HL-60 (cell line): Measurements from ENCODE around the gene LPIN1.

Experiments
- DNase-seq, 2 experiments: peaks; one replicate each; pipeline ENCODE4 v3.0.0-alpha.2; 2010 to 2020; ENCODE audit warnings: low read depth in 1 of 2, low spot score in 1 of 2
- H3K27ac ChIP-seq: fragments of 250-450 bp; sonication (Bioruptor Pico); replicated peaks from 2 replicates; pipeline ENCODE4 v1.5.1; 2020; ENCODE audit warnings: mild to moderate bottlenecking, moderate library complexity
- H3K27me3 ChIP-seq: fragments of 250-450 bp; sonication (Bioruptor Pico); 2 replicates; pipeline ENCODE4 v1.5.1; 2021; ENCODE audit warnings: mild to moderate bottlenecking, moderate library complexity; ENCODE audit not compliant: insufficient read depth, poor library complexity, severe bottlenecking
- H3K4me3 ChIP-seq: replicated peaks from 2 replicates; pipeline ENCODE4 v1.5.1; 2011; ENCODE audit warnings: mild to moderate bottlenecking, control low read depth, low read length; ENCODE audit not compliant: insufficient read depth
- GABPA ChIP-seq: IDR thresholded peaks from 2 replicates; pipeline ENCODE4 v1.6.1; 2012; ENCODE audit warnings: low read depth
- POLR2AphosphoS5 ChIP-seq: IDR thresholded peaks from 2 replicates; pipeline ENCODE4 v1.6.1; 2012; ENCODE audit warnings: low read depth
- SPI1 ChIP-seq: IDR thresholded peaks from 2 replicates; pipeline ENCODE4 v1.6.1; 2012; ENCODE audit warnings: low read depth, mild to moderate bottlenecking, borderline replicate concordance
- TF ChIP-seq, protein P1 (sequence below): IDR thresholded peaks from 2 replicates; pipeline ENCODE4 v1.6.1; 2012; ENCODE audit warnings: low read depth; ENCODE audit not compliant: insufficient replicate concordance
- TF ChIP-seq, protein P2 (sequence below): IDR thresholded peaks from one replicate; pipeline ENCODE4 v1.5.1; 2011; ENCODE audit warnings: low read length, control low read depth, inconsistent platforms; ENCODE audit not compliant: insufficient read depth

Gene LPIN1

DNA sequence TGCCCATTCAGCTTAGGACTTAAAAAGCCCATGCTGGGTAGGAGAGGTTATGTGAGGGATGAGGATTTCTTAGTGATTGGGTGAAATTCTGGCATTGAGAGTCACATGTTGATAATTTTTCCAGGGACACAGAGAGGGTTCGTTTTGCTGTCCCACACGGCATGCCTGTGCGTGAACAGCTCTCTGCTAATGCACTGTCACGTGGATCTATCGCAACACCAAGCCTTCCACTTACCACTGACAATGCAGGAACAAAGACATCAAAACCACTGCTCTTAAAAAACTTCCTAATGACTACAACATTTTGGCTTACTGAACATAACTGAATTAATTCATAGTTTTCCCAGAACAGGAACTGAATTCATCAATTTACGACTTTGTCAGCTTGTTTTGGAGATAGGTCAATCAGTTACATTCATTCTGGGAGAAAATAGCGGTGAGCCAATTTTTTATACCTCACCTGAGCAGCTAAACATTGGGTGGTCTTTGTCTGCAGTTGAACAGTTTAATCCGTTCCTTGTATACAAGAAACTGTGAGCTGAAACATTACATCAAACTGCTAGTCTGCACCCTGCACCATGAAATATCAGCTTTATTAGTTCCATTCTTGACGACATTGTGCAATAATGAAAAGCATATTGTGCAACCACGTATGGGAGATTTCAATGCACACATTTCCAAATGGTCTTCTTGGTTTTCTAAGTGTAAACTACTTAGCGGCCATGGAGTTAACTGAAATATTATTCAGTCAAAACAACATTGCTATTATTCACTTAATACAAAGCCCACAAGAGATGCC, 127.1 kb downstream of the LPIN1 start:
- peak overlapping the region; percentile 14 for H3K27ac ChIP-seq
- DNase-seq: peak; percentile 69 to 74
- H3K27me3 ChIP-seq: no peaks in the 10 kb centered on the region
- TF ChIP-seq, protein P1, sequence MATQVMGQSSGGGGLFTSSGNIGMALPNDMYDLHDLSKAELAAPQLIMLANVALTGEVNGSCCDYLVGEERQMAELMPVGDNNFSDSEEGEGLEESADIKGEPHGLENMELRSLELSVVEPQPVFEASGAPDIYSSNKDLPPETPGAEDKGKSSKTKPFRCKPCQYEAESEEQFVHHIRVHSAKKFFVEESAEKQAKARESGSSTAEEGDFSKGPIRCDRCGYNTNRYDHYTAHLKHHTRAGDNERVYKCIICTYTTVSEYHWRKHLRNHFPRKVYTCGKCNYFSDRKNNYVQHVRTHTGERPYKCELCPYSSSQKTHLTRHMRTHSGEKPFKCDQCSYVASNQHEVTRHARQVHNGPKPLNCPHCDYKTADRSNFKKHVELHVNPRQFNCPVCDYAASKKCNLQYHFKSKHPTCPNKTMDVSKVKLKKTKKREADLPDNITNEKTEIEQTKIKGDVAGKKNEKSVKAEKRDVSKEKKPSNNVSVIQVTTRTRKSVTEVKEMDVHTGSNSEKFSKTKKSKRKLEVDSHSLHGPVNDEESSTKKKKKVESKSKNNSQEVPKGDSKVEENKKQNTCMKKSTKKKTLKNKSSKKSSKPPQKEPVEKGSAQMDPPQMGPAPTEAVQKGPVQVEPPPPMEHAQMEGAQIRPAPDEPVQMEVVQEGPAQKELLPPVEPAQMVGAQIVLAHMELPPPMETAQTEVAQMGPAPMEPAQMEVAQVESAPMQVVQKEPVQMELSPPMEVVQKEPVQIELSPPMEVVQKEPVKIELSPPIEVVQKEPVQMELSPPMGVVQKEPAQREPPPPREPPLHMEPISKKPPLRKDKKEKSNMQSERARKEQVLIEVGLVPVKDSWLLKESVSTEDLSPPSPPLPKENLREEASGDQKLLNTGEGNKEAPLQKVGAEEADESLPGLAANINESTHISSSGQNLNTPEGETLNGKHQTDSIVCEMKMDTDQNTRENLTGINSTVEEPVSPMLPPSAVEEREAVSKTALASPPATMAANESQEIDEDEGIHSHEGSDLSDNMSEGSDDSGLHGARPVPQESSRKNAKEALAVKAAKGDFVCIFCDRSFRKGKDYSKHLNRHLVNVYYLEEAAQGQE: no peak
- TF ChIP-seq SPI1 (no peak), GABPA (no peak), POLR2AphosphoS5 (no peak)
- TF ChIP-seq, protein P2, sequence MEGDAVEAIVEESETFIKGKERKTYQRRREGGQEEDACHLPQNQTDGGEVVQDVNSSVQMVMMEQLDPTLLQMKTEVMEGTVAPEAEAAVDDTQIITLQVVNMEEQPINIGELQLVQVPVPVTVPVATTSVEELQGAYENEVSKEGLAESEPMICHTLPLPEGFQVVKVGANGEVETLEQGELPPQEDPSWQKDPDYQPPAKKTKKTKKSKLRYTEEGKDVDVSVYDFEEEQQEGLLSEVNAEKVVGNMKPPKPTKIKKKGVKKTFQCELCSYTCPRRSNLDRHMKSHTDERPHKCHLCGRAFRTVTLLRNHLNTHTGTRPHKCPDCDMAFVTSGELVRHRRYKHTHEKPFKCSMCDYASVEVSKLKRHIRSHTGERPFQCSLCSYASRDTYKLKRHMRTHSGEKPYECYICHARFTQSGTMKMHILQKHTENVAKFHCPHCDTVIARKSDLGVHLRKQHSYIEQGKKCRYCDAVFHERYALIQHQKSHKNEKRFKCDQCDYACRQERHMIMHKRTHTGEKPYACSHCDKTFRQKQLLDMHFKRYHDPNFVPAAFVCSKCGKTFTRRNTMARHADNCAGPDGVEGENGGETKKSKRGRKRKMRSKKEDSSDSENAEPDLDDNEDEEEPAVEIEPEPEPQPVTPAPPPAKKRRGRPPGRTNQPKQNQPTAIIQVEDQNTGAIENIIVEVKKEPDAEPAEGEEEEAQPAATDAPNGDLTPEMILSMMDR: no peak
- no peak overlapping the region for H3K4me3 ChIP-seq

DNA sequence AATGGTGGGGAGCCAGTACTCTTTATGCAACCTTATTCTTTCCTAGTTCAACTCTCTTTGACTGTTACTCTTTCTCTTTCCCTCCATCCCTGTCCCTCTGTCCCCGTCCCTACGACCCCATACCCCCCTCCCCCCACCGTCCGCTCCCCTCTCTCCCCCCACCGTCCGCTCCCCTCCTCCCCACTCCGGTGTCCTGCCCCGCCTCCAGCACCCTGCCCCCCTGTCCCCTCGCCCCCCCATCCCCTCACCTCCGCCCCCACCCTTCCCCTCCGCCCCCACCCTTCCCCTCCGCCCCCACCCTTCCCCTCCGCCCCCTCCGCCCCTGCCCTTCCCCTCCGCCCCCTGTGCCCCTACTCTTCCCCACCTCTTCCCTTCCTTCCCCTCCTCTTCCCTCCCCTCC, 128.4 kb downstream of the LPIN1 start:
- Histone ChIP-seq H3K4me3 (no peak overlapping the region), H3K27me3 (no peaks in the 10 kb centered on the region), H3K27ac (no peak overlapping the region)
- TF ChIP-seq POLR2AphosphoS5: no peak
- TF ChIP-seq, protein P1: no peak
- TF ChIP-seq, protein P2: no peak
- TF ChIP-seq SPI1: no peak
- TF ChIP-seq GABPA: no peak
- DNase-seq: no peak

DNA sequence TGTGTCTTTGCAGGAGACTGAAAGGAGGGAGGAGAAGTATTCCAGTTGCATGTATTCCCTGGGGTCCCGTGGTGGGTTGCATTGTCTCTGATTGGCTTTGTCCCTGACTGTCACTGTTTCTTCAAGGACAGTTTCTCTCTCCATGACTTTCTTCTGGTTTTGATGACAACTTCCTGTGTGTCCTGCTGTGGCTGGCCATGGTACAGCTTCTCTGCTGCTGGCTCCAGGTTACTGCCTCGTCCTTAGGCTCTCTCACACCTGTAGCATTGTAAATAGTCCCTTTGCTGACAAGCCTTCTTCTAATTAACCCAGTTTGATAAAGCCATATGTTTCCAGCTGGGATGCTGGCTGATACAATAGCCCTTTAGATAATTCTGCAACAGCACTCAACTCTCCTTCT, 129.0 kb downstream of the LPIN1 start:
- TF ChIP-seq, protein P2: no peak
- TF ChIP-seq, protein P1: no peak
- TF ChIP-seq GABPA (no peak), SPI1 (no peak), POLR2AphosphoS5 (no peak)

More for the DNA sequence above, 129.0 kb downstream of the LPIN1 start:
- H3K27me3 ChIP-seq: no peaks in the 10 kb centered on the region
- DNase-seq: no peak
- H3K27ac ChIP-seq: no peak overlapping the region
- no peak overlapping the region for H3K4me3 ChIP-seq
